GM04504 (cell line): ENCODE data around the gene GAGE13.
"Not testable (repeated sequence)": the region's sequence is repeated elsewhere in the genome, so short reads cannot be mapped to it uniquely, and the experiment has no call there.

ENCODE experiments used
- DNase-seq: peaks from one replicate; pipeline ENCODE4 v3.0.0-alpha.2; 2012; ENCODE audit warnings: low read depth

The GAGE13 gene

GRCh38 chrX:49331841-49332240, 459 bp downstream of the GAGE13 start:
- not testable (repeated sequence) for DNase-seq

- DNase-seq = not testable (repeated sequence)
Measured at GRCh38 chrX:49341449-49341848, 10.1 kb downstream of the GAGE13 start.

GRCh38 chrX:49344496-49345175, 13.3 kb downstream of the GAGE13 start:
- not testable (repeated sequence) for DNase-seq

GRCh38 chrX:49345402-49345801, 14.0 kb downstream of the GAGE13 start:
- not testable (repeated sequence) for DNase-seq

- not testable (repeated sequence) for DNase-seq
Measured at GRCh38 chrX:49346150-49346549, 14.8 kb downstream of the GAGE13 start.
